CD14-positive monocyte (primary cell): ENCODE data around the gene NLRX1. TPM values are rescaled to one million over a fixed set of nuclear protein-coding genes. Genes with fewer than 3 reads are reported as not detected.

Experiments
- DNase-seq, 3 donors: peaks; one replicate each; pipeline ENCODE4 v3.0.0-alpha.2; 2011 to 2022
- H2AFZ ChIP-seq: 2 replicates; pipeline ENCODE4 v1.6.0; 2012; ENCODE audit warnings: mild to moderate bottlenecking, low read depth, low read length, inconsistent platforms; ENCODE audit not compliant: insufficient read depth, poor library complexity, severe bottlenecking
- H3K27ac ChIP-seq, 2 donors: 1 replicate in 1 of 2; 2 replicates in 1 of 2; pipeline ENCODE4 v1.5.1; 2012 to 2013; ENCODE audit warnings: low read length in 2 of 2, control low read depth in 1 of 2, inconsistent platforms in 1 of 2, low read depth in 1 of 2, mild to moderate bottlenecking in 1 of 2
- H3K27me3 ChIP-seq, 2 donors: one replicate each; pipeline versions ENCODE4 v1.6.0 to v1.6.1; 2011 to 2013; ENCODE audit warnings: low read length in 2 of 2; ENCODE audit not compliant: control insufficient read depth in 2 of 2, insufficient read depth in 2 of 2
- H3K36me3 ChIP-seq, 2 donors: replicated peaks in 1 of 2; 1 replicate in 1 of 2; 2 replicates in 1 of 2; pipeline versions ENCODE4 v1.5.1 to v1.6.1; 2012 to 2013; ENCODE audit warnings: low read length in 2 of 2, control low read depth in 1 of 2, inconsistent platforms in 1 of 2, mild to moderate bottlenecking in 1 of 2; ENCODE audit not compliant: insufficient read depth in 2 of 2, control insufficient read depth in 1 of 2
- H3K4me1 ChIP-seq, 2 donors: 1 replicate in 1 of 2; 2 replicates in 1 of 2; pipeline versions ENCODE4 v1.5.1 to v1.6.1; 2012 to 2013; ENCODE audit warnings: low read length in 2 of 2, control low read depth in 1 of 2, inconsistent platforms in 1 of 2, mild to moderate bottlenecking in 1 of 2, moderate library complexity in 1 of 2; ENCODE audit not compliant: insufficient read depth in 2 of 2, control insufficient read depth in 1 of 2
- H3K4me2 ChIP-seq: replicated peaks from 2 replicates; pipeline ENCODE3; 2012; ENCODE audit warnings: low read length, moderate library complexity, mild to moderate bottlenecking; ENCODE audit not compliant: poor library complexity, severe bottlenecking; ENCODE audit errors: extremely low read depth
- H3K4me3 ChIP-seq, 3 experiments: fragments of 200-600 bp in 1 of 3; sonication (generic) in 1 of 3; replicated peaks in 1 of 3; 1 replicate in 2 of 3; 2 replicates in 1 of 3; pipeline ENCODE4 v1.5.1; 2011 to 2013; ENCODE audit warnings: low read length in 3 of 3, mild to moderate bottlenecking in 3 of 3, control low read depth in 2 of 3, low read depth in 2 of 3, inconsistent platforms in 1 of 3, moderate library complexity in 1 of 3
- H3K79me2 ChIP-seq: 2 replicates; pipeline ENCODE4 v1.6.0; 2012; ENCODE audit warnings: mild to moderate bottlenecking, control low read depth, inconsistent platforms, low read length, moderate library complexity; ENCODE audit not compliant: insufficient read depth
- H3K9ac ChIP-seq: 2 replicates; pipeline ENCODE4 v1.6.0; 2017; ENCODE audit warnings: low read length, mild to moderate bottlenecking; ENCODE audit not compliant: insufficient read depth, poor library complexity, severe bottlenecking
- H3K9me3 ChIP-seq, 2 donors: replicated peaks in 1 of 2; 1 replicate in 1 of 2; 2 replicates in 1 of 2; pipeline versions ENCODE4 v1.5.1 to v1.6.1; 2012 to 2013; ENCODE audit warnings: low read length in 2 of 2, control low read depth in 1 of 2; ENCODE audit not compliant: control insufficient read depth in 1 of 2, insufficient read depth in 1 of 2
- H4K20me1 ChIP-seq: 2 replicates; pipeline ENCODE4 v1.6.0; 2012; ENCODE audit warnings: mild to moderate bottlenecking, low read length, control low read depth, moderate library complexity; ENCODE audit not compliant: insufficient read depth
- H3K27ac Mint-ChIP-seq, 7 donors: one replicate each; pipeline ENCODE4 v1.8.0; 2020; ENCODE audit warnings: mild to moderate bottlenecking in 7 of 7, mixed read lengths in 7 of 7, moderate library complexity in 6 of 7, inconsistent platforms in 2 of 7
- H3K27me3 Mint-ChIP-seq, 3 donors: one replicate each; pipeline ENCODE4 v1.8.0; 2021 to 2022; ENCODE audit warnings: low read depth in 3 of 3, mild to moderate bottlenecking in 3 of 3, mixed read lengths in 3 of 3, moderate library complexity in 3 of 3, inconsistent platforms in 1 of 3
- H3K36me3 Mint-ChIP-seq, 2 donors: one replicate each; pipeline ENCODE4 v1.8.0; 2020; ENCODE audit warnings: mixed read lengths in 2 of 2, inconsistent platforms in 1 of 2, mild to moderate bottlenecking in 1 of 2
- H3K4me1 Mint-ChIP-seq: one replicate; pipeline ENCODE4 v1.8.0; 2020; ENCODE audit warnings: mild to moderate bottlenecking, mixed read lengths
- H3K4me3 Mint-ChIP-seq, 2 donors: one replicate each; pipeline ENCODE4 v1.8.0; 2020; ENCODE audit warnings: mild to moderate bottlenecking in 2 of 2, mixed read lengths in 2 of 2, moderate library complexity in 1 of 2
- H3K9me3 Mint-ChIP-seq, 7 donors: one replicate each; pipeline ENCODE4 v1.8.0; 2020 to 2022; ENCODE audit warnings: mixed read lengths in 7 of 7, mild to moderate bottlenecking in 6 of 7, moderate library complexity in 6 of 7, inconsistent platforms in 2 of 7
- CTCF ChIP-seq: fragments of 200-600 bp; IDR thresholded peaks from one replicate; pipeline ENCODE4 v1.8.0; 2022; ENCODE audit warnings: antibody characterized with exemption, mild to moderate bottlenecking
- WGBS: methylation state at CpG from one replicate; pipeline ENCODE4 v1.1.5; 2013; ENCODE audit warnings: missing lambda C conversion rate; ENCODE audit not compliant: insufficient coverage; 5-methylcytosine and 5-hydroxymethylcytosine counted together
- intact Hi-C, 2 donors: fragments of 100-400 bp; cut with micrococcal nuclease; formaldehyde crosslinking; loops; one replicate each; pipeline versions ENCODE4 v1.15.0 to v1.15.1; 2023
- polyA plus RNA-seq, 3 donors: library from polyadenylated mRNA; depleted of rRNA in 1 of 3; unstranded in 2 of 3; stranded (reverse) in 1 of 3; fragments of 300-500 nt in 2 of 3; fragments of >200 nt in 1 of 3; fragmentation: Illumina TruSeq in 2 of 3; gene quantifications; 1 replicate in 2 of 3; 2 replicates in 1 of 3; pipeline ENCODE4 v1.2.3, GENCODE V29; 2012 to 2021

NLRX1 gene
- polyA plus RNA-seq, 3 donors, result 13.7 to 15.5 (median 14.2) TPM

- H3K4me2 ChIP-seq, result peak overlapping the region; percentile 4
- no peaks in the 10 kb centered on the region for H3K36me3 ChIP-seq
- TF ChIP-seq CTCF, result no peak
- Mint-ChIP-seq H3K4me1 (peaks cover 64% of the 10 kb centered on the region), H3K27ac (peak overlapping the region; percentile 89 to 96 (median 94)), H3K4me3 (peak overlapping the region in 1 of 2 donors; percentile 35), H3K36me3 (peaks cover 1 to 3% of the 10 kb centered on the region in 2 donors), H3K27me3 (peaks cover 3 to 12% (median 8%) of the 10 kb centered on the region in 3 donors), H3K9me3 (peaks cover 0 to 3% (median 0%) of the 10 kb centered on the region in 7 donors)
- intact Hi-C loops, result loop anchor here (10.0 kb wide), 2 partner anchors 47 to 97 kb away; partner anchors contain the start of gene ABCG4 (in 2 of the 2)
- DNase-seq, result peak; percentile 77 to 90 (median 83)
- H2AFZ ChIP-seq, result peak overlapping the region; percentile 7
- no peaks in the 10 kb centered on the region for H3K27me3 ChIP-seq
- no peaks in the 10 kb centered on the region for H4K20me1 ChIP-seq
- no peaks in the 10 kb centered on the region for H3K9me3 ChIP-seq
- H3K9ac ChIP-seq, result peak overlapping the region; percentile 48
- peaks cover 47 to 58% of the 10 kb centered on the region in 2 donors for H3K4me1 ChIP-seq
- no peaks in the 10 kb centered on the region for H3K79me2 ChIP-seq
- H3K27ac ChIP-seq, result peak overlapping the region; percentile 83 to 90
- 6% methylated on average over 2 of the region's 3 CpGs for WGBS
- H3K4me3 ChIP-seq, result no peak overlapping the region
Observed at GRCh38 chr11:119192111-119192510, 23.6 kb downstream of the NLRX1 start.

- 100% methylated on average over 1 of the region's 5 CpGs for WGBS
- Histone ChIP-seq H3K9ac (no peak overlapping the region), H3K9me3 (no peaks in the 10 kb centered on the region), H3K79me2 (no peaks in the 10 kb centered on the region), H3K27ac (peak overlapping the region; percentile 83 to 90), H2AFZ (no peak overlapping the region), H3K27me3 (no peaks in the 10 kb centered on the region), H3K4me2 (peak overlapping the region; percentile 4), H3K4me1 (peaks cover 49 to 62% of the 10 kb centered on the region in 2 donors), H3K36me3 (no peaks in the 10 kb centered on the region), H4K20me1 (no peaks in the 10 kb centered on the region), H3K4me3 (no peak overlapping the region)
- Mint-ChIP-seq H3K9me3 (peaks cover 0 to 3% (median 0%) of the 10 kb centered on the region in 7 donors), H3K4me1 (peaks cover 66% of the 10 kb centered on the region), H3K27ac (peak overlapping the region; percentile 89 to 96 (median 94)), H3K36me3 (peaks cover 1 to 3% of the 10 kb centered on the region in 2 donors), H3K27me3 (peaks cover 0 to 12% (median 8%) of the 10 kb centered on the region in 3 donors), H3K4me3 (no peak overlapping the region)
- no peak for TF ChIP-seq CTCF
- intact Hi-C loops, result loop anchor here (10.0 kb wide), 2 partner anchors 48 to 98 kb away; partner anchors contain the start of gene ABCG4 (in 2 of the 2)
- DNase-seq, result no peak
Observed at GRCh38 chr11:119193001-119193400, 24.5 kb downstream of the NLRX1 start.
